ENCODE results near the gene HSD17B14. TPM values are rescaled to one million over a fixed set of nuclear protein-coding genes. Genes with fewer than 3 reads are reported as not detected.
A peak's percentile ranks its signal among the peaks of the same experiment; 100 is the strongest.

HSD17B14 gene
- total and polyA plus RNA-seq, 2 of the 13 experiments (the other 11 are each of a cell fraction or from before 2014, with no cell fraction given): 0.58 to 1.2 TPM

DNA sequence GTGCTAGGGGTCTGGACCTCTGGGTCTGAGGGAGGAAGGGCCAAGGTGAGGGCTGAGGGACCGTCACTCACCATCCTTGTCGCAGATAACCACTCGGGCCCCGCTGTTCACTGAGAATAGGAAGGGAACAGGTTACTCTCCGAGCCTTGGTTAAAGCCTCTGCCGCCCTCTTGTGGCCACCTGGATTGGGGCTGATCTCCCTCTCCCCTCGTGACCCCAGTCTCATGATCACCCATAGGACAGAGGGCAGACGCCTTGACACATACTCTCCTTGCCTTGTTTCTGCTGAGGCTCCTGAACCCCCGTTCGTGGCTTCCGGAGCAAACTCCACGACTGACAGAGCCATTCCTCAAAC is 580 bp downstream of the HSD17B14 start (continued):
- TF ChIP-seq NR2F1 (CRISPR knock-in tag; IDR thresholded peaks at IDR 0.05) (no peak), ZNF883 (CRISPR knock-in tag; IDR thresholded peaks at IDR 0.05; ENCODE audit: not compliant biosample characterization) (no peak), ZNF180 (CRISPR knock-in tag; IDR thresholded peaks at IDR 0.05; ENCODE audit: borderline replicate concordance, low read depth) (no peak), SP5 (CRISPR knock-in tag; IDR thresholded peaks at IDR 0.05; ENCODE audit: borderline replicate concordance, low read depth) (no peak), EED (CRISPR knock-in tag; IDR thresholded peaks at IDR 0.05) (no peak), PPARG (CRISPR knock-in tag; conservative IDR thresholded peaks at IDR 0.05) (0 out of 2 replicates have a peak, but pooled peaks have one; percentile 15), ZNF331 (CRISPR knock-in tag; IDR thresholded peaks at IDR 0.05) (peak; percentile 35; the same call in 1 of the 2 replicates), ZNF747 (CRISPR knock-in tag; IDR thresholded peaks at IDR 0.05; ENCODE audit: borderline replicate concordance) (no peak), DNMT1 (CRISPR knock-in tag; IDR thresholded peaks at IDR 0.05) (no peak), RXRB (CRISPR knock-in tag; IDR thresholded peaks at IDR 0.05; ENCODE audit: borderline replicate concordance) (peak; percentile 79), KLF16 (CRISPR knock-in tag; IDR thresholded peaks at IDR 0.05) (no peak), JDP2 (CRISPR knock-in tag; IDR thresholded peaks at IDR 0.05; ENCODE audit: borderline replicate concordance) (no peak), CC2D1A (CRISPR knock-in tag; IDR thresholded peaks at IDR 0.05) (no peak), ZFP90 (CRISPR knock-in tag; IDR thresholded peaks at IDR 0.05; ENCODE audit: borderline replicate concordance) (0 out of 2 replicates have a peak, but pooled peaks have one; percentile 3), ZNF234 (CRISPR knock-in tag; conservative IDR thresholded peaks at IDR 0.05) (no peak), POLR2AphosphoS5 (IDR thresholded peaks at IDR 0.05; ENCODE audit: low read depth, low read length) (no peak), ZNF30 (CRISPR knock-in tag; IDR thresholded peaks at IDR 0.05) (no peak)
- TF ChIP-seq, protein P1, sequence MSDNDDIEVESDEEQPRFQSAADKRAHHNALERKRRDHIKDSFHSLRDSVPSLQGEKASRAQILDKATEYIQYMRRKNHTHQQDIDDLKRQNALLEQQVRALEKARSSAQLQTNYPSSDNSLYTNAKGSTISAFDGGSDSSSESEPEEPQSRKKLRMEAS (IDR thresholded peaks at IDR 0.05): peak; percentile 28; the same call in 1 of the 2 replicates
- TF ChIP-seq, protein P2, sequence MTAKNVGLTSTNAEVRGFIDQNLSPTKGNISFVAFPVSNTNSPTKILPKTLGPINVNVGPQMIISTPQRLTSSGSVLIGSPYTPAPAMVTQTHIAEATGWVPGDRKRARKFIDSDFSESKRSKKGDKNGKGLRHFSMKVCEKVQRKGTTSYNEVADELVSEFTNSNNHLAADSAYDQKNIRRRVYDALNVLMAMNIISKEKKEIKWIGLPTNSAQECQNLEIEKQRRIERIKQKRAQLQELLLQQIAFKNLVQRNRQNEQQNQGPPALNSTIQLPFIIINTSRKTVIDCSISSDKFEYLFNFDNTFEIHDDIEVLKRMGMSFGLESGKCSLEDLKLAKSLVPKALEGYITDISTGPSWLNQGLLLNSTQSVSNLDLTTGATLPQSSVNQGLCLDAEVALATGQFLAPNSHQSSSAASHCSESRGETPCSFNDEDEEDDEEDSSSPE (CRISPR knock-in tag; IDR thresholded peaks at IDR 0.05): no peak
- TF ChIP-seq, protein P3, sequence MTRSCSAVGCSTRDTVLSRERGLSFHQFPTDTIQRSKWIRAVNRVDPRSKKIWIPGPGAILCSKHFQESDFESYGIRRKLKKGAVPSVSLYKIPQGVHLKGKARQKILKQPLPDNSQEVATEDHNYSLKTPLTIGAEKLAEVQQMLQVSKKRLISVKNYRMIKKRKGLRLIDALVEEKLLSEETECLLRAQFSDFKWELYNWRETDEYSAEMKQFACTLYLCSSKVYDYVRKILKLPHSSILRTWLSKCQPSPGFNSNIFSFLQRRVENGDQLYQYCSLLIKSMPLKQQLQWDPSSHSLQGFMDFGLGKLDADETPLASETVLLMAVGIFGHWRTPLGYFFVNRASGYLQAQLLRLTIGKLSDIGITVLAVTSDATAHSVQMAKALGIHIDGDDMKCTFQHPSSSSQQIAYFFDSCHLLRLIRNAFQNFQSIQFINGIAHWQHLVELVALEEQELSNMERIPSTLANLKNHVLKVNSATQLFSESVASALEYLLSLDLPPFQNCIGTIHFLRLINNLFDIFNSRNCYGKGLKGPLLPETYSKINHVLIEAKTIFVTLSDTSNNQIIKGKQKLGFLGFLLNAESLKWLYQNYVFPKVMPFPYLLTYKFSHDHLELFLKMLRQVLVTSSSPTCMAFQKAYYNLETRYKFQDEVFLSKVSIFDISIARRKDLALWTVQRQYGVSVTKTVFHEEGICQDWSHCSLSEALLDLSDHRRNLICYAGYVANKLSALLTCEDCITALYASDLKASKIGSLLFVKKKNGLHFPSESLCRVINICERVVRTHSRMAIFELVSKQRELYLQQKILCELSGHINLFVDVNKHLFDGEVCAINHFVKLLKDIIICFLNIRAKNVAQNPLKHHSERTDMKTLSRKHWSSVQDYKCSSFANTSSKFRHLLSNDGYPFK (CRISPR knock-in tag; IDR thresholded peaks at IDR 0.05; ENCODE audit: borderline replicate concordance): no peak
- TF ChIP-seq, protein P4, sequence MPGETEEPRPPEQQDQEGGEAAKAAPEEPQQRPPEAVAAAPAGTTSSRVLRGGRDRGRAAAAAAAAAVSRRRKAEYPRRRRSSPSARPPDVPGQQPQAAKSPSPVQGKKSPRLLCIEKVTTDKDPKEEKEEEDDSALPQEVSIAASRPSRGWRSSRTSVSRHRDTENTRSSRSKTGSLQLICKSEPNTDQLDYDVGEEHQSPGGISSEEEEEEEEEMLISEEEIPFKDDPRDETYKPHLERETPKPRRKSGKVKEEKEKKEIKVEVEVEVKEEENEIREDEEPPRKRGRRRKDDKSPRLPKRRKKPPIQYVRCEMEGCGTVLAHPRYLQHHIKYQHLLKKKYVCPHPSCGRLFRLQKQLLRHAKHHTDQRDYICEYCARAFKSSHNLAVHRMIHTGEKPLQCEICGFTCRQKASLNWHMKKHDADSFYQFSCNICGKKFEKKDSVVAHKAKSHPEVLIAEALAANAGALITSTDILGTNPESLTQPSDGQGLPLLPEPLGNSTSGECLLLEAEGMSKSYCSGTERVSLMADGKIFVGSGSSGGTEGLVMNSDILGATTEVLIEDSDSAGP (CRISPR knock-in tag; IDR thresholded peaks at IDR 0.05; ENCODE audit: borderline replicate concordance): peak; percentile 35; the same call in 1 of the 2 replicates
- TF ChIP-seq, protein P5, sequence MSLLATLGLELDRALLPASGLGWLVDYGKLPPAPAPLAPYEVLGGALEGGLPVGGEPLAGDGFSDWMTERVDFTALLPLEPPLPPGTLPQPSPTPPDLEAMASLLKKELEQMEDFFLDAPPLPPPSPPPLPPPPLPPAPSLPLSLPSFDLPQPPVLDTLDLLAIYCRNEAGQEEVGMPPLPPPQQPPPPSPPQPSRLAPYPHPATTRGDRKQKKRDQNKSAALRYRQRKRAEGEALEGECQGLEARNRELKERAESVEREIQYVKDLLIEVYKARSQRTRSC (CRISPR knock-in tag; IDR thresholded peaks at IDR 0.05; ENCODE audit: low read depth): no peak
- TF ChIP-seq, protein P6, sequence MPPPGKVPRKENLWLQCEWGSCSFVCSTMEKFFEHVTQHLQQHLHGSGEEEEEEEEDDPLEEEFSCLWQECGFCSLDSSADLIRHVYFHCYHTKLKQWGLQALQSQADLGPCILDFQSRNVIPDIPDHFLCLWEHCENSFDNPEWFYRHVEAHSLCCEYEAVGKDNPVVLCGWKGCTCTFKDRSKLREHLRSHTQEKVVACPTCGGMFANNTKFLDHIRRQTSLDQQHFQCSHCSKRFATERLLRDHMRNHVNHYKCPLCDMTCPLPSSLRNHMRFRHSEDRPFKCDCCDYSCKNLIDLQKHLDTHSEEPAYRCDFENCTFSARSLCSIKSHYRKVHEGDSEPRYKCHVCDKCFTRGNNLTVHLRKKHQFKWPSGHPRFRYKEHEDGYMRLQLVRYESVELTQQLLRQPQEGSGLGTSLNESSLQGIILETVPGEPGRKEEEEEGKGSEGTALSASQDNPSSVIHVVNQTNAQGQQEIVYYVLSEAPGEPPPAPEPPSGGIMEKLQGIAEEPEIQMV (CRISPR knock-in tag; IDR thresholded peaks at IDR 0.05; ENCODE audit: low read depth): no peak

Data from HepG2 (cell line).